Fibroblast of pulmonary artery (primary cell): ENCODE results near the gene CLK1.
A peak's percentile ranks its signal among the peaks of the same experiment; 100 is the strongest.

Experiments used
- DNase-seq: peaks from one replicate; pipeline ENCODE4 v3.0.0-alpha.2; 2010; ENCODE audit warnings: low read depth
- H3K4me3 ChIP-seq: replicated peaks from 2 replicates; pipeline ENCODE4 v1.5.1; 2011; ENCODE audit warnings: low read depth, mild to moderate bottlenecking, control low read depth, low read length, moderate library complexity
- TF ChIP-seq, protein P1 (sequence below): IDR thresholded peaks from 2 replicates; pipeline ENCODE4 v1.5.1; 2011; ENCODE audit warnings: mild to moderate bottlenecking, control low read depth, low read length, inconsistent platforms; ENCODE audit errors: missing control alignments

CLK1 gene

DNA sequence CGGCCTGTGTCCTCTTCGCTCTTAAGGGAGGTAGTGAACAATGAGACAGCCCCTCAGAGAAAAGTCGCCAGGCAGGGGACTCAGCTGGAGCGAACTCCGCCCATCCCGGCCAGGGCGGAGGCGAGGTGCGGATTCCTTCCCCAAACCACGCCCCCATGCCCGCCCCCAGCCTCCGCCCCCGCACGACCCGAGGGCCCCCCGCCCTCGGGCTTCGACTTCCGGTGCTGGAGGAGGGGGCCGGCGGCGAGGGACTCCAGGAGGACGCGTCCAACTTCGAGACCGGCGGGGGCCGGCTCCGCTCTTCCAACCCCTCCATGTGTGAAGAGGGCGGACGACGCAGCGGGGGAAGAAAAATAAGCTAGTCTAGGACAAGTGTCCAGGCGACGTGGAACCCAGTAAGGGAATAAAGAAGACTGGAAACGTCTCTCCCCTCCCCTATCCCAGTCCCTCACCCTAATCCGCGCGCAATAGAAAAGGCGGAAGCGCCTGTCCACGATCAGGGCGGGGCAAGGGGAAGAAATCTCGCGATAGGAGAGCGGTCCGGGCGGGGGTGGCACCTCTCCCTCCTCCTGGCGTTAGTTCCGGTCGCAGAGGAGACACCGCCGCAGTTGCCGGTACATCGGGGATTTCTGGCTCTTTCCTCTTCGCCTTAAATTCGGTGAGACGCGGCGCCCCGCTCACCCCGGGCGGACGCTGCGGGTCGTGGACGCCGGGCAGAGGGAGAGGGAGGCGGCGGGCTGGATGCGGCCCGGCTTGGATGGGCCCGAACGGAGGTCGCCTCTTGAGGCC lies 52.9 kb downstream of the CLK1 start, which contains the start of gene BZW1:
BZW1 (plus strand) TSS at position 578 of the 789 bp plus-strand sequence. CDS start 1,308 bp downstream, outside the sequence.
- TF ChIP-seq, protein P1, sequence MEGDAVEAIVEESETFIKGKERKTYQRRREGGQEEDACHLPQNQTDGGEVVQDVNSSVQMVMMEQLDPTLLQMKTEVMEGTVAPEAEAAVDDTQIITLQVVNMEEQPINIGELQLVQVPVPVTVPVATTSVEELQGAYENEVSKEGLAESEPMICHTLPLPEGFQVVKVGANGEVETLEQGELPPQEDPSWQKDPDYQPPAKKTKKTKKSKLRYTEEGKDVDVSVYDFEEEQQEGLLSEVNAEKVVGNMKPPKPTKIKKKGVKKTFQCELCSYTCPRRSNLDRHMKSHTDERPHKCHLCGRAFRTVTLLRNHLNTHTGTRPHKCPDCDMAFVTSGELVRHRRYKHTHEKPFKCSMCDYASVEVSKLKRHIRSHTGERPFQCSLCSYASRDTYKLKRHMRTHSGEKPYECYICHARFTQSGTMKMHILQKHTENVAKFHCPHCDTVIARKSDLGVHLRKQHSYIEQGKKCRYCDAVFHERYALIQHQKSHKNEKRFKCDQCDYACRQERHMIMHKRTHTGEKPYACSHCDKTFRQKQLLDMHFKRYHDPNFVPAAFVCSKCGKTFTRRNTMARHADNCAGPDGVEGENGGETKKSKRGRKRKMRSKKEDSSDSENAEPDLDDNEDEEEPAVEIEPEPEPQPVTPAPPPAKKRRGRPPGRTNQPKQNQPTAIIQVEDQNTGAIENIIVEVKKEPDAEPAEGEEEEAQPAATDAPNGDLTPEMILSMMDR: no peak
- peak within 1 kb of the TSS; percentile 87 for H3K4me3 ChIP-seq
- peak; percentile 98 for DNase-seq

DNA sequence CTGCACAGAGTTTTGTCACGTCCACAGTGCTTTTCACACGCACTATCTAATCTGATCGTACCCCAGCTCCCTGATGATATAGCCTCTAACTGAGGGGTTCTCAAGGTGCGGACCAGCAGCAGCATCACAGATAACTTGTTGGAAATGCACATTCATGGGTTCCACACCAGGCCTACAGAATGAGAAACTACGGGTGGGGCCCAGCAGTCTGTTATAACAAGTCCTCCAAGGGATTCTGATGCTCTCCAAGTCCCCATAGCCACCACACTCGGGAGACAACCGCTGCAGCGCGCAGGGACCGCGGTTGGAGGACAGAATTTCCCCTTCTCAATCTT lies 53.5 kb downstream of the CLK1 start:
- no peak for DNase-seq
- peak overlapping the region; percentile 59 for H3K4me3 ChIP-seq
- TF ChIP-seq, protein P1: no peak

DNA sequence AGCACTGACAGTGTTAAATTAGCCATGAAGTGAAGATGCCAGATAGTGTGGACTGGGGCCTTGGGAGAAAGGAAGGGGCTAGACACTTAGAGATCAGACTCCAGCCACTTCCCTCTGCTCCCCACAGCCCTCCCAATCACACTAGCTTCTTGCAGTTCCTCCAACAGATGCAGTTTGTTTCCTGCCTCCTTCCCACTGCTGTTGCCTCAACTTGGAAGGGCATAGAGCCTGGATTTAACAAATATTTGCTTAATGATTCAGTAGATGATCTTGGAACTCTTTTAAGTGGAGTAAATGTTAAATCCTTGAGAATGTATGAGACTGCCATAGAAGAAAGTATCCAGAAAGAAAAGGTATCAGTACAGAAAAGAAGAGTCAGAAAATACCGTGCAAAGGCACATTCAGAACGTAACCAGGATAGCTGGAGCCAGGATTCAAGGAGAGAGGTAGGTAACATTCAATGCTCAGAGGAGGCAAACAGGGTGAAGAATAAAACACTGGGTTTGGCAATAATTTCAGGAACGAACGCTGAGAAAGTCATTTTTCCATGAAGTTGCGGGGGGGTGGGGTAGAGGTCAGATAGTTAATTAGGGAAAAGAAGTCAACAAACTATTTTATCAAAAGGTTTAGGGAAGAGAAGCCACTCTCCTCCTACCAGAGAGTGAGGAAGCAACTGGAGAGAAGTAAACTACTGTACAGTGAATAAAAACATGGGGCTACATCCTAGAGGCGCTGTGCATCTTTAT lies 54.0 kb downstream of the CLK1 start:
- TF ChIP-seq, protein P1: no peak
- peak overlapping the region; percentile 59 for H3K4me3 ChIP-seq
- peak; percentile 79 for DNase-seq

DNA sequence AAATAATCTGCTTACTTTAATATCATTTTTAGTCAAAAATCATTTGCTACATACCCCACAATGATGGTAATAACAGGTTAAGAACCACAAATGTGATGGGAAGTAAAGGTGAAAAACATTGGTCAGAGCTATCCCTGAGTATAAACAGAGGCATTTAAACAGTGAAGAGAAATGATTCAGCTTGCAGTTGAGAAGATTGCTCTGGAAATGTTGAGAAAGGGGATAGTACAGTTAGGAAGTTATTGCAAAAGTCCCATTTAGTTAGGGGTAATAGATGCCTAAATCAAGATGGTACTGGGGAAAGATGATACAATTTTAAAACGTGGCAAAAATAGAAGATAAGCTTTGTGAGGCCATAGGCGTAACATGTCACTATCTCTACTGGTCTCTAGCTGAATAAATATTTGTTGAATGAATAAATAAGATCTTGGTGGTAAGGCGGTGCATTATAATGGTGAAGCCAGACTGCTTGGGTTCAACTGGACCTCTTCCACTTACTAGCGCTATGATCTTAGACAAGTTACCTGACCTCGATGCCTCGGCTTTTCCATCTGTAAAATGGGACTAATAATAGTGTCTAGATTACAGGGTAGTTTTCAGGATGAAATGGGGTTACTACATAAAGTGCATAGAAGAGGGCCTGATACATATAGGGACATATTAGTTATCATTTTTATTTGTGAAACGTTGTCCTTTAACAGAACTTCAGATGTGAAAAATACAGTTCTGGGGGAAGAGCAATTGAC lies 54.8 kb downstream of the CLK1 start:
- TF ChIP-seq, protein P1: no peak
- no peak overlapping the region for H3K4me3 ChIP-seq
- DNase-seq: peak; percentile 33
